ENCODE data around the gene MLLT3. TPM values are rescaled to one million over a fixed set of nuclear protein-coding genes. Genes with fewer than 3 reads are reported as not detected.
A peak's percentile ranks its signal among the peaks of the same experiment; 100 is the strongest.

The MLLT3 gene
- total RNA-seq, 1 experiment from 2014 or later, result 24.4 TPM

GRCh38 chr9:20610591-20610990 lies 11.7 kb downstream of the MLLT3 start:
- Mint-ChIP-seq H3K27ac (ENCODE audit: unreplicated experiment) (peak overlapping the region; percentile 27), H3K9me3 (ENCODE audit: unreplicated experiment) (no peaks in the 10 kb centered on the region), H3K27me3 (ENCODE audit: insufficient read depth, unreplicated experiment) (no peaks in the 10 kb centered on the region), H3K4me1 (ENCODE audit: low read depth, unreplicated experiment) (peaks cover 15% of the 10 kb centered on the region), H3K36me3 (ENCODE audit: insufficient read depth, unreplicated experiment) (no peaks in the 10 kb centered on the region), H3K4me3 (ENCODE audit: unreplicated experiment) (peak overlapping the region; percentile 29)
- BruUV-seq (replicated peaks), result no TSS peak
- intact Hi-C loops (cut with micrococcal nuclease; ENCODE audit: unreplicated experiment), result loop anchor here (2.0 kb wide), 1 partner anchor 58 kb away; no protein-coding TSS in a partner anchor
- Histone ChIP-seq H3K27me3 (replicated peaks; ENCODE audit: control insufficient read depth, insufficient read depth, low read length) (no peaks in the 10 kb centered on the region), H3K4me3 (ENCODE audit: low read depth, low read length) (no peak overlapping the region), H3K4me1 (peaks cover 57% of the 10 kb centered on the region), H3K36me3 (ENCODE audit: control insufficient read depth, insufficient read depth, low read length) (no peaks in the 10 kb centered on the region), H3K9me3 (no peaks in the 10 kb centered on the region)
- ChIA-PET CTCF (interaction anchor here (1.4 kb wide), 1 partner anchor 12 kb away, joined by 4 read pairs; the partner anchor contains the start of gene MLLT3), POLR2A (interaction anchor here (0.6 kb wide), 1 partner anchor 12 kb away, joined by 9 read pairs; the partner anchor contains the start of gene MLLT3)
- DNase-seq, result no peak
- TF ChIP-seq, protein P1, sequence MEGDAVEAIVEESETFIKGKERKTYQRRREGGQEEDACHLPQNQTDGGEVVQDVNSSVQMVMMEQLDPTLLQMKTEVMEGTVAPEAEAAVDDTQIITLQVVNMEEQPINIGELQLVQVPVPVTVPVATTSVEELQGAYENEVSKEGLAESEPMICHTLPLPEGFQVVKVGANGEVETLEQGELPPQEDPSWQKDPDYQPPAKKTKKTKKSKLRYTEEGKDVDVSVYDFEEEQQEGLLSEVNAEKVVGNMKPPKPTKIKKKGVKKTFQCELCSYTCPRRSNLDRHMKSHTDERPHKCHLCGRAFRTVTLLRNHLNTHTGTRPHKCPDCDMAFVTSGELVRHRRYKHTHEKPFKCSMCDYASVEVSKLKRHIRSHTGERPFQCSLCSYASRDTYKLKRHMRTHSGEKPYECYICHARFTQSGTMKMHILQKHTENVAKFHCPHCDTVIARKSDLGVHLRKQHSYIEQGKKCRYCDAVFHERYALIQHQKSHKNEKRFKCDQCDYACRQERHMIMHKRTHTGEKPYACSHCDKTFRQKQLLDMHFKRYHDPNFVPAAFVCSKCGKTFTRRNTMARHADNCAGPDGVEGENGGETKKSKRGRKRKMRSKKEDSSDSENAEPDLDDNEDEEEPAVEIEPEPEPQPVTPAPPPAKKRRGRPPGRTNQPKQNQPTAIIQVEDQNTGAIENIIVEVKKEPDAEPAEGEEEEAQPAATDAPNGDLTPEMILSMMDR (IDR thresholded peaks at IDR 0.05; ENCODE audit: insufficient read depth in 1 of 2, low read depth in 1 of 2, low read length in 1 of 2, severe bottlenecking in 1 of 2, unreplicated experiment in 1 of 2), result no peak

DNA sequence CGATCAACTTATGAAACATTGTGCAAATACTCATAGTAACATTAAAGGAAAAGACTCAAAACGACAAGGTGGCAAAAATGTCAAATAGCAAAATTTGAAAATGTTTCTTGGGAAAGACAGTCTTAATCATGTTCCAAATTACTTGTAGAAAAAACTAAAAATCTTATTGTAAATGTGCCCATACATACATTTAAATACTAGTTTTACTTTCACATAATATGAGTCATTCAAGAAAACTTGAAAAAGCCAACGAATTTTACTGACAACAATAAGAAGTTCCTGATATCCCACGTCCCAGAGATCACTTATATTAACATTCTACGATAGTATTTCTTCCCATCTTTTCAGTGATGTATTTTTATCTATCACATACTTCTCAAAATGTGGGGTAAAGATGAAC lies 13.7 kb downstream of the MLLT3 start:
- intact Hi-C loops (cut with micrococcal nuclease; ENCODE audit: unreplicated experiment), result no loop called here
- Mint-ChIP-seq H3K4me3 (ENCODE audit: unreplicated experiment) (no peak overlapping the region), H3K27ac (ENCODE audit: unreplicated experiment) (no peak overlapping the region), H3K27me3 (ENCODE audit: insufficient read depth, unreplicated experiment) (no peaks in the 10 kb centered on the region), H3K4me1 (ENCODE audit: low read depth, unreplicated experiment) (peaks cover 15% of the 10 kb centered on the region), H3K36me3 (ENCODE audit: insufficient read depth, unreplicated experiment) (no peaks in the 10 kb centered on the region), H3K9me3 (ENCODE audit: unreplicated experiment) (no peaks in the 10 kb centered on the region)
- H3K4me1 ChIP-seq, result peaks cover 62% of the 10 kb centered on the region
- no peaks in the 10 kb centered on the region for H3K36me3 ChIP-seq (ENCODE audit: control insufficient read depth, insufficient read depth, low read length)
- no peak for DNase-seq
- ChIA-PET CTCF (no interaction called here), POLR2A (no interaction called here)
- no peaks in the 10 kb centered on the region for H3K9me3 ChIP-seq
- TF ChIP-seq, protein P1 (IDR thresholded peaks at IDR 0.05; ENCODE audit: insufficient read depth in 1 of 2, low read depth in 1 of 2, low read length in 1 of 2, severe bottlenecking in 1 of 2, unreplicated experiment in 1 of 2), result no peak
- no peak overlapping the region for H3K4me3 ChIP-seq (ENCODE audit: low read depth, low read length)
- no TSS peak for BruUV-seq (replicated peaks)
- H3K27me3 ChIP-seq (replicated peaks; ENCODE audit: control insufficient read depth, insufficient read depth, low read length), result no peaks in the 10 kb centered on the region

DNA sequence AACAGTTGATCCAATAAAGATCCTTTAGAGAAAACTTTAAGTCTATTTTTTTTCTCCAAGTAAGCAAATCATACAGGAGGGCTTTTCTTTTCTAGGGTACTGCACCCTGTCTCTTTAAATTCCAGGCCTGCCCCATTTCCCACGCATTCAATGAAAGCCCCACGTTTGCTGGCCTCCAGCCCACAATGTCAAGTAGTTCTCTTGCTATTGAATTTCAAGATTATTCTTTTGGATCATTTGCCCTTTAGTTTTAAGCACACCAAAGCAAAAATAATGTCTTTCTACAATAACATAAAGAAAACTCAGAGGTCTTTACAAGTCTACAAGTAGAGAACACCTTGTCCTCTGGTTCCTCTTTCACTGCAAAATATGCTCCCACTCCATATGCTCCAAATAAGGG lies 15.6 kb downstream of the MLLT3 start:
- no peaks in the 10 kb centered on the region for H3K36me3 Mint-ChIP-seq (ENCODE audit: insufficient read depth, unreplicated experiment)
- intact Hi-C loops (cut with micrococcal nuclease; ENCODE audit: unreplicated experiment), result no loop called here
- H3K27me3 ChIP-seq (replicated peaks; ENCODE audit: control insufficient read depth, insufficient read depth, low read length), result no peaks in the 10 kb centered on the region
- ChIA-PET CTCF (no interaction called here), POLR2A (no interaction called here)
- H3K4me3 Mint-ChIP-seq (ENCODE audit: unreplicated experiment), result no peak overlapping the region
- H3K9me3 Mint-ChIP-seq (ENCODE audit: unreplicated experiment), result no peaks in the 10 kb centered on the region
- H3K4me1 ChIP-seq, result peaks cover 56% of the 10 kb centered on the region
- no peak overlapping the region for H3K4me3 ChIP-seq (ENCODE audit: low read depth, low read length)
- no peak for DNase-seq
- no peak overlapping the region for H3K27ac Mint-ChIP-seq (ENCODE audit: unreplicated experiment)
- no TSS peak for BruUV-seq (replicated peaks)
- no peaks in the 10 kb centered on the region for H3K27me3 Mint-ChIP-seq (ENCODE audit: insufficient read depth, unreplicated experiment)
- H3K4me1 Mint-ChIP-seq (ENCODE audit: low read depth, unreplicated experiment), result no peaks in the 10 kb centered on the region
- H3K9me3 ChIP-seq, result no peaks in the 10 kb centered on the region
- TF ChIP-seq, protein P1 (IDR thresholded peaks at IDR 0.05; ENCODE audit: insufficient read depth in 1 of 2, low read depth in 1 of 2, low read length in 1 of 2, severe bottlenecking in 1 of 2, unreplicated experiment in 1 of 2), result no peak
- H3K36me3 ChIP-seq (ENCODE audit: control insufficient read depth, insufficient read depth, low read length), result no peaks in the 10 kb centered on the region

Data from Caco-2 (cell line).